BLaER1 (cell line): Measurements from ENCODE around the gene TTC7B.

Source experiments
- H3K27ac ChIP-seq: shearing (Covaris generic); formaldehyde crosslinking; 2 replicates; pipeline ENCODE4 v1.8.1; 2022
- H3K27me3 ChIP-seq: shearing (Covaris generic); formaldehyde crosslinking; 2 replicates; pipeline ENCODE4 v1.8.1; 2022
- H3K36me3 ChIP-seq: shearing (Covaris generic); formaldehyde crosslinking; 2 replicates; pipeline ENCODE4 v1.8.1; 2022
- H3K4me1 ChIP-seq: shearing (Covaris generic); formaldehyde crosslinking; 2 replicates; pipeline ENCODE4 v1.8.1; 2022
- H3K4me2 ChIP-seq: shearing (Covaris generic); formaldehyde crosslinking; 2 replicates; pipeline ENCODE4 v1.8.1; 2022
- H3K4me3 ChIP-seq: shearing (Covaris generic); formaldehyde crosslinking; 2 replicates; pipeline ENCODE4 v1.8.1; 2022
- H3K9ac ChIP-seq: shearing (Covaris generic); formaldehyde crosslinking; 2 replicates; pipeline ENCODE4 v1.8.1; 2022
- H3K9me3 ChIP-seq: shearing (Covaris generic); formaldehyde crosslinking; 2 replicates; pipeline ENCODE4 v1.8.1; 2022
- H4K20me1 ChIP-seq: shearing (Covaris generic); formaldehyde crosslinking; 2 replicates; pipeline ENCODE4 v1.8.1; 2022
- Cebpa-rat ChIP-seq: shearing (Covaris generic); IDR thresholded peaks from 2 replicates; pipeline ENCODE4 v1.8.1; 2022

The TTC7B gene

GRCh38 chr14:90547250-90547649, 269.0 kb downstream of the TTC7B start:
- H4K20me1 ChIP-seq: no peaks in the 10 kb centered on the region
- peak overlapping the region; percentile 100 for H3K4me2 ChIP-seq
- no peaks in the 10 kb centered on the region for H3K27me3 ChIP-seq
- H3K27ac ChIP-seq: peak overlapping the region; percentile 83
- H3K4me1 ChIP-seq: peaks cover 86% of the 10 kb centered on the region
- H3K4me3 ChIP-seq: no peak overlapping the region
- H3K9me3 ChIP-seq: no peaks in the 10 kb centered on the region
- no peak for TF ChIP-seq Cebpa-rat
- H3K9ac ChIP-seq: 0 out of 2 replicates have a peak overlapping the region, but pooled peaks have one; percentile 62
- 0 out of 2 replicates have a peak, but pooled peaks cover 9% of the 10 kb centered on the region for H3K36me3 ChIP-seq

GRCh38 chr14:90546767-90547166, 269.5 kb downstream of the TTC7B start:
- Histone ChIP-seq H4K20me1 (no peaks in the 10 kb centered on the region), H3K27me3 (no peaks in the 10 kb centered on the region), H3K4me3 (no peak overlapping the region), H3K36me3 (0 out of 2 replicates have a peak, but pooled peaks cover 9% of the 10 kb centered on the region), H3K27ac (peak overlapping the region; percentile 83), H3K4me2 (peak overlapping the region; percentile 100), H3K9ac (peak overlapping the region; percentile 62; the same call in 1 of the 2 replicates), H3K9me3 (no peaks in the 10 kb centered on the region), H3K4me1 (peaks cover 82% of the 10 kb centered on the region)
- no peak for TF ChIP-seq Cebpa-rat

DNA sequence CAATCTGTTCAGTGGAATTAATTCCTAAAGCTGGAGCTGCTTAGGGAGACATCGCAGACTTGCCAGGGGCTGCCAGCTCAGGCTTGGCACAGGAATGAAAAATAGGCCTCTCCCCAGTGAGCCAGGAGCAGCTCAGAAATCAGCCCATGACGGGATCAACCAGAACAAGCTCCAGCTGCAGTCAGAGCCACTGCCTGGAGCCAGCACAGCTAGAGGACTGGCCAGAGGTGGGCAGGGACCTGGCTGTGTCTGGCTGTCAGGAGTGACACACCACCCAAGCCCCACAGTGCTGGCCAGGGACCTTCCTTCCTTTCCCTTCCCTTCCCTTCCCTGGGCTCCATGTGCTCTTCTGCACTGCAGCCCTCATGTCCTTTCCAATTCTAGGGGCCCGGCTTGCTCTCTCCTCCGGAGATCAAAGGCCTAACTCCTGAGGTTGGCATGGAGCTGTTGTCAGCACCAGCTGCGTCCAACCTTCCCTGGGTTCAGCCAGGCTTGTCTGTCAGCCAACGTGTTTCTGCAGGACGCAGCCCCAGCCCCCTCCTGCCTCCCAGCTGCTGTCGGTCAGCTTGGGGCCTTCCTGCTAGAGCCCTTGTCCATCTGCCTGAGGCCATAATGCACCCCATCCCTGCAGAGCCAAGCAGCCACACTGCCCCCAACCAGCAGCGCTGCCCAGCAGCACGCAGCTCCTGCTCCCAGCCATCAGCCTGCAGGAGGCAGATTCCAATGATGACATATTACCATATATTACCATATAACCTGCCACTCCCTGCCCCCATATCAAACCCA, 270.1 kb downstream of the TTC7B start:
- peaks cover 79% of the 10 kb centered on the region for H3K4me1 ChIP-seq
- H3K9ac ChIP-seq: peak overlapping the region; percentile 62
- no peaks in the 10 kb centered on the region for H3K27me3 ChIP-seq
- TF ChIP-seq Cebpa-rat: no peak
- H3K4me2 ChIP-seq: peak overlapping the region; percentile 100
- no peaks in the 10 kb centered on the region for H4K20me1 ChIP-seq
- no peaks in the 10 kb centered on the region for H3K9me3 ChIP-seq
- H3K36me3 ChIP-seq: peaks cover 13% of the 10 kb centered on the region; the same call in 1 of the 2 replicates
- no peak overlapping the region for H3K4me3 ChIP-seq
- H3K27ac ChIP-seq: peak overlapping the region; percentile 83

DNA sequence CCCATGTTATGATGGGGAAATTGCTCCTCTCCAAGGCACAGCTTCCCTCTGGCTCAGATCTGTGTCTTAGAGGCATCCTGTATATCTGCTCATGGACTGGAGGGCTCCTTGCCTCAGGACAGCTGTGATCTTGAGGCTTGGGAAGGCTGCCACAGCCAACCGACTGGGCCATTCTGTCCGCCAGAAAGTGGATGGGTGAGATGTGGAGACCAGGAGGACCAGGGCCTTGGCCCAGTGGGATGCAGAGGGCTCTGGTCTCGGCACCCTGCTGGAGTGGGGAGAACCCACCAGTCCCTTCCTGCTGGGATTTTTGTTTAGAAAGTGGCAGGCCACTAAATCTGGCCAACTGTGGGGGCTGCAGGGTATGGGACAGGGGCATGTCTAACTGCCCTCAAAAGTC, 270.8 kb downstream of the TTC7B start:
- no peaks in the 10 kb centered on the region for H4K20me1 ChIP-seq
- peaks cover 79% of the 10 kb centered on the region for H3K4me1 ChIP-seq
- no peak for TF ChIP-seq Cebpa-rat
- H3K36me3 ChIP-seq: peaks cover 16% of the 10 kb centered on the region; the same call in 1 of the 2 replicates
- H3K4me3 ChIP-seq: no peak overlapping the region
- no peaks in the 10 kb centered on the region for H3K27me3 ChIP-seq
- peak overlapping the region; percentile 83 for H3K27ac ChIP-seq
- H3K9ac ChIP-seq: peak overlapping the region; percentile 62; the same call in 1 of the 2 replicates
- H3K9me3 ChIP-seq: no peaks in the 10 kb centered on the region
- H3K4me2 ChIP-seq: peak overlapping the region; percentile 100

DNA sequence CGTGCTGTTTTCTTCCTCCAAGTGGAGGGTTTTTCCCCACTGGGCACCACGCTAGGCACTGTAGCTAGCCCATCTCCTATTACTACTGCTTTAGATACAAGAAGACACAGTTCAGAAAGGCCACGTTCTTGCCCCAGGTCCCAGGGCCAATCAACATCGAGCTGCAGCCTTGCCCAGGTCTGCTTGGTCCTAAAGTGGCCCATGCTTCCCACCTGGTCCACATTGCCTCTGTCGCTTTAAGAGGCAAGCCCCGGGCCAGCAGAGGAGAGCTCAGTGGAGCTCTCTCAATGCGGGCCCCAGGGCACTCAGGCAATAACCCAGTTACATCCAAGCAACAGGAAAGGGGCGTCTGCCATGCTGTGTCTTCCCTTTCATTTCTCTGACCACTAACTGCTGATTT, 271.3 kb downstream of the TTC7B start:
- H3K4me3 ChIP-seq: no peak overlapping the region
- H3K9ac ChIP-seq: 0 out of 2 replicates have a peak overlapping the region, but pooled peaks have one; percentile 62
- peak overlapping the region; percentile 100 for H3K4me2 ChIP-seq
- H4K20me1 ChIP-seq: no peaks in the 10 kb centered on the region
- TF ChIP-seq Cebpa-rat: no peak
- H3K4me1 ChIP-seq: peaks cover 76% of the 10 kb centered on the region
- H3K27ac ChIP-seq: peak overlapping the region; percentile 83
- no peaks in the 10 kb centered on the region for H3K9me3 ChIP-seq
- H3K36me3 ChIP-seq: peaks cover 17% of the 10 kb centered on the region
- H3K27me3 ChIP-seq: no peaks in the 10 kb centered on the region

DNA sequence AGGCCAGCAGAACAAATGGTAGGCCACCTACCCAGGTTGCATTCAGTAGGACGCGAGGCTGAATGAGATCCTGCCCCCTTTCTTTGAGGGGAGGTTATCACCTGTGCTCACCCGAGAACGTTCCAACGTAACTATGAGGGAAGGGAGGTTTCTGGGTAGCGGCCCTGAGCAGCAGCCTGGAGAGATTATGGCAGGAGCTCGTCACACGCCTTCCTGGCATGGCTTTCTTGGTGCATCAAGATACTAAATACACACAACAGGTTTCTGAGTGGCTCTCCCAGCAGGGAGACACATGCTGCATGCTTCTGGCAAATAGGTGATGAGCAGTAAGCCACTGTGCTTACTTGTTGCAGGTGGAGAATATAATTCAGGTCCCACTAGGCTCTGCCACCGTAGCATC, 271.7 kb downstream of the TTC7B start:
- peaks cover 21% of the 10 kb centered on the region for H3K36me3 ChIP-seq
- TF ChIP-seq Cebpa-rat: no peak
- no peaks in the 10 kb centered on the region for H3K9me3 ChIP-seq
- H3K9ac ChIP-seq: no peak overlapping the region
- peak overlapping the region; percentile 100 for H3K4me2 ChIP-seq
- peak overlapping the region; percentile 83 for H3K27ac ChIP-seq
- H3K4me3 ChIP-seq: no peak overlapping the region
- no peaks in the 10 kb centered on the region for H4K20me1 ChIP-seq
- H3K4me1 ChIP-seq: peaks cover 75% of the 10 kb centered on the region
- H3K27me3 ChIP-seq: no peaks in the 10 kb centered on the region

- Histone ChIP-seq H3K27ac (peak overlapping the region; percentile 27; the same call in 1 of the 2 replicates), H3K4me1 (peaks cover 75% of the 10 kb centered on the region), H3K36me3 (peaks cover 28% of the 10 kb centered on the region), H3K9ac (no peak overlapping the region), H3K27me3 (no peaks in the 10 kb centered on the region), H3K9me3 (no peaks in the 10 kb centered on the region), H4K20me1 (no peaks in the 10 kb centered on the region), H3K4me3 (no peak overlapping the region), H3K4me2 (no peak overlapping the region)
- no peak for TF ChIP-seq Cebpa-rat
Observed at GRCh38 chr14:90543876-90544275, 272.4 kb downstream of the TTC7B start.

- peaks cover 30% of the 10 kb centered on the region for H3K36me3 ChIP-seq
- peaks cover 74% of the 10 kb centered on the region for H3K4me1 ChIP-seq
- no peak overlapping the region for H3K4me2 ChIP-seq
- H3K9ac ChIP-seq: no peak overlapping the region
- no peaks in the 10 kb centered on the region for H3K27me3 ChIP-seq
- H3K27ac ChIP-seq: no peak overlapping the region
- H3K9me3 ChIP-seq: no peaks in the 10 kb centered on the region
- H4K20me1 ChIP-seq: no peaks in the 10 kb centered on the region
- no peak overlapping the region for H3K4me3 ChIP-seq
- no peak for TF ChIP-seq Cebpa-rat
Observed at GRCh38 chr14:90541076-90541634, 275.1 kb downstream of the TTC7B start.

DNA sequence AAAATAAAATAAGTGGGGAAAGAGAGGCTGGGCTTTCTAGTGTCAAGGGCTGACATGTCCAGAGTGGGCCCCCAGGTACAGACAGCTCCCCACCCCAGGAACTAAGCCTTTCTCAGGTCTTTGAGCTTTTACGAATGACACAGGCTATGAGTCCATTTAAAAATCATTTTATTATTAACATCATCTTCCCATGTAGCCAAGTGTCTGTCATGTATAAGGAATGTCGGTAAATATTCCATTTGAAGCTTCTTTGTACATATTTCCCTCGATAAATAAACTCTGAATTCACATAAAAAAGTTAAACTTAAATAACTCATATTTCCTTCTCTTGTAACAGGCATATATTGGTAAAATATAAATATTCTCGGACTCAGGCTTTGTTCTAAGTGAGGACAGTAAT, 275.8 kb downstream of the TTC7B start:
- no peak for TF ChIP-seq Cebpa-rat
- Histone ChIP-seq H3K36me3 (peaks cover 30% of the 10 kb centered on the region), H3K4me2 (no peak overlapping the region), H4K20me1 (no peaks in the 10 kb centered on the region), H3K27me3 (no peaks in the 10 kb centered on the region), H3K27ac (no peak overlapping the region), H3K4me1 (peaks cover 74% of the 10 kb centered on the region), H3K9me3 (no peaks in the 10 kb centered on the region), H3K4me3 (no peak overlapping the region), H3K9ac (no peak overlapping the region)

- no peak overlapping the region for H3K4me3 ChIP-seq
- H3K27me3 ChIP-seq: no peaks in the 10 kb centered on the region
- peak overlapping the region; percentile 26; the same call in 1 of the 2 replicates for H3K27ac ChIP-seq
- H3K4me2 ChIP-seq: no peak overlapping the region
- no peaks in the 10 kb centered on the region for H4K20me1 ChIP-seq
- peaks cover 74% of the 10 kb centered on the region for H3K4me1 ChIP-seq
- H3K9me3 ChIP-seq: no peaks in the 10 kb centered on the region
- H3K9ac ChIP-seq: no peak overlapping the region
- peaks cover 30% of the 10 kb centered on the region for H3K36me3 ChIP-seq
- TF ChIP-seq Cebpa-rat: no peak
Observed at GRCh38 chr14:90539996-90540395, 276.2 kb downstream of the TTC7B start.
